HEK293 (cell line): ENCODE results near the gene CNOT4.

Source experiments
- CTCF ChIA-PET: fragments of 350-600 bp; formaldehyde crosslinking; extraction: SDS; loops from one replicate; lab custom pipeline; 2021; ENCODE audit warnings: antibody characterized with exemption; lab: Yijun Ruan, JAX
- POLR2A ChIA-PET: fragments of 300-600 bp; formaldehyde crosslinking; extraction: SDS; loops from one replicate; lab custom pipeline; 2020; ENCODE audit warnings: antibody characterized with exemption, inconsistent platforms; lab: Yijun Ruan, JAX
- H3K27ac ChIP-seq: fragments of 200-500 bp; sonication (Bioruptor generic); 2 replicates; pipeline ENCODE4 v1.5.1; 2014; ENCODE audit warnings: low read depth, low read length, control low read depth, inconsistent platforms; ENCODE audit errors: extremely low read depth
- H3K36me3 ChIP-seq, 2 experiments: fragments of 200-500 bp in 1 of 2; sonication (Bioruptor generic) in 1 of 2; 1 replicate in 1 of 2; 2 replicates in 1 of 2; pipeline ENCODE4 v1.5.1; 2014 to 2017; ENCODE audit warnings: inconsistent platforms in 2 of 2, low read length in 2 of 2; ENCODE audit not compliant: control insufficient read depth in 2 of 2, insufficient read depth in 1 of 2
- H3K4me1 ChIP-seq: fragments of 200-500 bp; sonication (Bioruptor generic); 2 replicates; pipeline ENCODE4 v1.5.1; 2014; ENCODE audit warnings: mild to moderate bottlenecking, low read length, inconsistent platforms; ENCODE audit not compliant: control insufficient read depth, insufficient read depth
- H3K4me3 ChIP-seq: 2 replicates; pipeline ENCODE4 v1.5.1; 2011; ENCODE audit warnings: low read depth, mild to moderate bottlenecking, control low read depth, low read length, moderate library complexity
- H3K9me3 ChIP-seq: fragments of 200-500 bp; sonication (Bioruptor generic); 2 replicates; pipeline ENCODE4 v1.5.1; 2014; ENCODE audit warnings: low read depth, low read length, inconsistent platforms; ENCODE audit not compliant: control insufficient read depth, insufficient read depth
- BCL11B ChIP-seq: fragments of 450-650 bp; formaldehyde crosslinking; IDR thresholded peaks from 2 replicates; pipeline ENCODE4 v1.5.1; 2016; ENCODE audit warnings: low read depth, missing biosample characterization, missing genetic modification characterization
- EGR2 ChIP-seq: fragments of 450-650 bp; formaldehyde crosslinking; IDR thresholded peaks from 2 replicates; pipeline ENCODE4 v1.5.1; 2016; ENCODE audit warnings: low read depth, missing biosample characterization, missing genetic modification characterization
- IKZF3 ChIP-seq: fragments of 450-650 bp; IDR thresholded peaks from 2 replicates; pipeline ENCODE4 v1.5.0; 2018; ENCODE audit warnings: missing biosample characterization, mild to moderate bottlenecking, missing genetic modification characterization, moderate library complexity
- KLF10 ChIP-seq: fragments of 450-650 bp; IDR thresholded peaks from 2 replicates; pipeline ENCODE4 v1.5.1; 2018; ENCODE audit warnings: missing biosample characterization, mild to moderate bottlenecking, missing genetic modification characterization
- MZF1 ChIP-seq: fragments of 450-650 bp; formaldehyde crosslinking; IDR thresholded peaks from 2 replicates; pipeline ENCODE4 v1.5.1; 2017; ENCODE audit warnings: missing biosample characterization, missing genetic modification characterization, borderline replicate concordance
- SCRT1 ChIP-seq: fragments of 450-650 bp; formaldehyde crosslinking; IDR thresholded peaks from 2 replicates; pipeline ENCODE4 v1.5.1; 2016; ENCODE audit warnings: missing biosample characterization, missing genetic modification characterization, borderline replicate concordance
- SCRT2 ChIP-seq: fragments of 450-650 bp; formaldehyde crosslinking; IDR thresholded peaks from 2 replicates; pipeline ENCODE4 v1.5.1; 2016; ENCODE audit warnings: missing biosample characterization, missing genetic modification characterization
- ZFHX2 ChIP-seq: fragments of 450-650 bp; formaldehyde crosslinking; conservative IDR thresholded peaks from 2 replicates; pipeline ENCODE4 v1.5.1; 2016; ENCODE audit warnings: missing biosample characterization, missing genetic modification characterization
- ZFP3 ChIP-seq: fragments of 450-650 bp; formaldehyde crosslinking; IDR thresholded peaks from 2 replicates; pipeline ENCODE4 v1.5.1; 2016; ENCODE audit warnings: low read depth, missing biosample characterization, missing genetic modification characterization
- ZNF174 ChIP-seq: fragments of 450-650 bp; formaldehyde crosslinking; IDR thresholded peaks from 2 replicates; pipeline ENCODE4 v1.5.0; 2017; ENCODE audit warnings: missing biosample characterization, mild to moderate bottlenecking, missing genetic modification characterization
- ZNF184 ChIP-seq: fragments of 450-650 bp; IDR thresholded peaks from 2 replicates; pipeline ENCODE4 v1.5.1; 2018; ENCODE audit warnings: missing biosample characterization, mild to moderate bottlenecking, missing genetic modification characterization
- ZNF366 ChIP-seq: fragments of 450-650 bp; formaldehyde crosslinking; conservative IDR thresholded peaks from 2 replicates; pipeline ENCODE4 v1.5.1; 2016; ENCODE audit warnings: missing biosample characterization, missing genetic modification characterization
- ZNF416 ChIP-seq: fragments of 450-650 bp; formaldehyde crosslinking; IDR thresholded peaks from 2 replicates; pipeline ENCODE4 v1.5.1; 2016; ENCODE audit warnings: missing biosample characterization, missing genetic modification characterization
- ZNF561 ChIP-seq: fragments of 450-650 bp; IDR thresholded peaks from 2 replicates; pipeline ENCODE4 v1.5.1; 2018; ENCODE audit warnings: missing biosample characterization, missing genetic modification characterization, borderline replicate concordance
- ZNF600 ChIP-seq: fragments of 450-650 bp; formaldehyde crosslinking; IDR thresholded peaks from 2 replicates; pipeline ENCODE4 v1.5.1; 2016; ENCODE audit warnings: missing biosample characterization, missing genetic modification characterization
- ZNF660 ChIP-seq: fragments of 450-650 bp; IDR thresholded peaks from 2 replicates; pipeline ENCODE4 v1.5.1; 2018; ENCODE audit warnings: missing biosample characterization, mild to moderate bottlenecking, missing genetic modification characterization
- TF ChIP-seq, protein P1 (sequence below): fragments of 450-650 bp; formaldehyde crosslinking; IDR thresholded peaks from 2 replicates; pipeline ENCODE4 v1.5.1; 2016; ENCODE audit warnings: missing biosample characterization, missing genetic modification characterization, low read depth
- TF ChIP-seq, protein P2 (sequence below): fragments of 450-650 bp; formaldehyde crosslinking; IDR thresholded peaks from 2 replicates; pipeline ENCODE4 v1.5.1; 2016; ENCODE audit warnings: missing biosample characterization, missing genetic modification characterization
- TF ChIP-seq, protein P3 (sequence below): fragments of 450-650 bp; formaldehyde crosslinking; IDR thresholded peaks from 2 replicates; pipeline ENCODE4 v1.5.1; 2016; ENCODE audit warnings: missing biosample characterization, missing genetic modification characterization, borderline replicate concordance
- TF ChIP-seq, protein P4 (sequence below): fragments of 450-650 bp; formaldehyde crosslinking; IDR thresholded peaks from 2 replicates; pipeline ENCODE4 v1.5.1; 2016; ENCODE audit warnings: missing biosample characterization, missing genetic modification characterization

CNOT4 gene

DNA sequence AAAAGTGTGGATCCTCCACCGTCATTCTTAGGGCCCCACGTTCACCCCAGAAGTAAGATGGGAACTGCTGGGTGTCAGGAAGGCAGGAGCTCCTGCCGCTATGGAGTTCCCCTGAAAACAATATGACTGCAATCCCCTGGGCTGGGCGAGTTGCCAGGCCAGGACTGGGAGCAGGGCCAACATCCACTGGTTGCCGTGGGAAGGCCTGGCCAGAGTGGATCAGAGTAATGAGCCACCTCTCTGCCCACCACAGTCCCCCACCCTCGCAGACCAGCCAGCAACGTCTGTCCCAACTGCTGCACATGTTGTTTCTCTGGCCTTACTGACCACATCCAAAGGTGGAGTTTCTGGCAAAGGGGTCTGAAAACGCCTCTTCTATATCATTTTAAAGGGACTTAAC is 189.6 kb downstream of the CNOT4 start:
- POLR2A ChIA-PET: no interaction called here
- Histone ChIP-seq H3K36me3 (no peaks in the 10 kb centered on the region), H3K4me3 (no peak overlapping the region), H3K4me1 (no peaks in the 10 kb centered on the region)
- CTCF ChIA-PET: interaction anchor here (0.7 to 1.0 kb wide), 2 partner anchors 15 to 550 kb away, joined by 3 read pairs; no protein-coding TSS in a partner anchor
- TF ChIP-seq MZF1 (tag by site-specific recombination): 0 out of 2 replicates have a peak, but pooled peaks have one; percentile 31
- TF ChIP-seq, protein P1, sequence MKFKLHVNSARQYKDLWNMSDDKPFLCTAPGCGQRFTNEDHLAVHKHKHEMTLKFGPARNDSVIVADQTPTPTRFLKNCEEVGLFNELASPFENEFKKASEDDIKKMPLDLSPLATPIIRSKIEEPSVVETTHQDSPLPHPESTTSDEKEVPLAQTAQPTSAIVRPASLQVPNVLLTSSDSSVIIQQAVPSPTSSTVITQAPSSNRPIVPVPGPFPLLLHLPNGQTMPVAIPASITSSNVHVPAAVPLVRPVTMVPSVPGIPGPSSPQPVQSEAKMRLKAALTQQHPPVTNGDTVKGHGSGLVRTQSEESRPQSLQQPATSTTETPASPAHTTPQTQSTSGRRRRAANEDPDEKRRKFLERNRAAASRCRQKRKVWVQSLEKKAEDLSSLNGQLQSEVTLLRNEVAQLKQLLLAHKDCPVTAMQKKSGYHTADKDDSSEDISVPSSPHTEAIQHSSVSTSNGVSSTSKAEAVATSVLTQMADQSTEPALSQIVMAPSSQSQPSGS (tag by site-specific recombination): no peak
- peak; percentile 58; the same call in 1 of the 2 replicates for TF ChIP-seq EGR2 (tag by site-specific recombination)
- TF ChIP-seq ZNF366 (tag by site-specific recombination): 0 out of 2 replicates have a peak, but pooled peaks have one; percentile 6
- no peak for TF ChIP-seq ZNF184
- no peak for TF ChIP-seq IKZF3 (tag by site-specific recombination)
- no peak for TF ChIP-seq ZNF174 (tag by site-specific recombination)
- TF ChIP-seq ZFP3 (tag by site-specific recombination): no peak
- no peak for TF ChIP-seq ZNF416 (tag by site-specific recombination)
- TF ChIP-seq BCL11B: no peak
- no peak for TF ChIP-seq KLF10 (tag by site-specific recombination)
- TF ChIP-seq, protein P2, sequence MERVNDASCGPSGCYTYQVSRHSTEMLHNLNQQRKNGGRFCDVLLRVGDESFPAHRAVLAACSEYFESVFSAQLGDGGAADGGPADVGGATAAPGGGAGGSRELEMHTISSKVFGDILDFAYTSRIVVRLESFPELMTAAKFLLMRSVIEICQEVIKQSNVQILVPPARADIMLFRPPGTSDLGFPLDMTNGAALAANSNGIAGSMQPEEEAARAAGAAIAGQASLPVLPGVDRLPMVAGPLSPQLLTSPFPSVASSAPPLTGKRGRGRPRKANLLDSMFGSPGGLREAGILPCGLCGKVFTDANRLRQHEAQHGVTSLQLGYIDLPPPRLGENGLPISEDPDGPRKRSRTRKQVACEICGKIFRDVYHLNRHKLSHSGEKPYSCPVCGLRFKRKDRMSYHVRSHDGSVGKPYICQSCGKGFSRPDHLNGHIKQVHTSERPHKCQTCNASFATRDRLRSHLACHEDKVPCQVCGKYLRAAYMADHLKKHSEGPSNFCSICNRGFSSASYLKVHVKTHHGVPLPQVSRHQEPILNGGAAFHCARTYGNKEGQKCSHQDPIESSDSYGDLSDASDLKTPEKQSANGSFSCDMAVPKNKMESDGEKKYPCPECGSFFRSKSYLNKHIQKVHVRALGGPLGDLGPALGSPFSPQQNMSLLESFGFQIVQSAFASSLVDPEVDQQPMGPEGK (tag by site-specific recombination): peak; percentile 39; the same call in 1 of the 2 replicates
- no peak for TF ChIP-seq ZNF561 (tag by site-specific recombination)
- TF ChIP-seq SCRT1 (tag by site-specific recombination): 0 out of 2 replicates have a peak, but pooled peaks have one; percentile 28
- TF ChIP-seq ZNF600 (tag by site-specific recombination): 0 out of 2 replicates have a peak, but pooled peaks have one; percentile 35
- peak; percentile 95 for TF ChIP-seq SCRT2
- TF ChIP-seq, protein P3, sequence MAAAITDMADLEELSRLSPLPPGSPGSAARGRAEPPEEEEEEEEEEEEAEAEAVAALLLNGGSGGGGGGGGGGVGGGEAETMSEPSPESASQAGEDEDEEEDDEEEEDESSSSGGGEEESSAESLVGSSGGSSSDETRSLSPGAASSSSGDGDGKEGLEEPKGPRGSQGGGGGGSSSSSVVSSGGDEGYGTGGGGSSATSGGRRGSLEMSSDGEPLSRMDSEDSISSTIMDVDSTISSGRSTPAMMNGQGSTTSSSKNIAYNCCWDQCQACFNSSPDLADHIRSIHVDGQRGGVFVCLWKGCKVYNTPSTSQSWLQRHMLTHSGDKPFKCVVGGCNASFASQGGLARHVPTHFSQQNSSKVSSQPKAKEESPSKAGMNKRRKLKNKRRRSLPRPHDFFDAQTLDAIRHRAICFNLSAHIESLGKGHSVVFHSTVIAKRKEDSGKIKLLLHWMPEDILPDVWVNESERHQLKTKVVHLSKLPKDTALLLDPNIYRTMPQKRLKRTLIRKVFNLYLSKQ: no peak
- TF ChIP-seq, protein P4, sequence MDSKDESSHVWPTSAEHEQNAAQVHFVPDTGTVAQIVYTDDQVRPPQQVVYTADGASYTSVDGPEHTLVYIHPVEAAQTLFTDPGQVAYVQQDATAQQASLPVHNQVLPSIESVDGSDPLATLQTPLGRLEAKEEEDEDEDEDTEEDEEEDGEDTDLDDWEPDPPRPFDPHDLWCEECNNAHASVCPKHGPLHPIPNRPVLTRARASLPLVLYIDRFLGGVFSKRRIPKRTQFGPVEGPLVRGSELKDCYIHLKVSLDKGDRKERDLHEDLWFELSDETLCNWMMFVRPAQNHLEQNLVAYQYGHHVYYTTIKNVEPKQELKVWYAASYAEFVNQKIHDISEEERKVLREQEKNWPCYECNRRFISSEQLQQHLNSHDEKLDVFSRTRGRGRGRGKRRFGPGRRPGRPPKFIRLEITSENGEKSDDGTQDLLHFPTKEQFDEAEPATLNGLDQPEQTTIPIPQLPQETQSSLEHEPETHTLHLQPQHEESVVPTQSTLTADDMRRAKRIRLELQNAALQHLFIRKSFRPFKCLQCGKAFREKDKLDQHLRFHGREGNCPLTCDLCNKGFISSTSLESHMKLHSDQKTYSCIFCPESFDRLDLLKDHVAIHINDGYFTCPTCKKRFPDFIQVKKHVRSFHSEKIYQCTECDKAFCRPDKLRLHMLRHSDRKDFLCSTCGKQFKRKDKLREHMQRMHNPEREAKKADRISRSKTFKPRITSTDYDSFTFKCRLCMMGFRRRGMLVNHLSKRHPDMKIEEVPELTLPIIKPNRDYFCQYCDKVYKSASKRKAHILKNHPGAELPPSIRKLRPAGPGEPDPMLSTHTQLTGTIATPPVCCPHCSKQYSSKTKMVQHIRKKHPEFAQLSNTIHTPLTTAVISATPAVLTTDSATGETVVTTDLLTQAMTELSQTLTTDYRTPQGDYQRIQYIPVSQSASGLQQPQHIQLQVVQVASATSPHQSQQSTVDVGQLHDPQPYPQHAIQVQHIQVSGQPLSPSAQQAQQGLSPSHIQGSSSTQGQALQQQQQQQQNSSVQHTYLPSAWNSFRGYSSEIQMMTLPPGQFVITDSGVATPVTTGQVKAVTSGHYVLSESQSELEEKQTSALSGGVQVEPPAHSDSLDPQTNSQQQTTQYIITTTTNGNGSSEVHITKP (tag by site-specific recombination): peak; percentile 16; the same call in 1 of the 2 replicates
- TF ChIP-seq ZNF660 (tag by site-specific recombination): 0 out of 2 replicates have a peak, but pooled peaks have one; percentile 24
- peak; percentile 81 for TF ChIP-seq ZFHX2
- TF ChIP-seq, all 188 proteins: peak for 10
- H3K9me3 ChIP-seq: no peaks in the 10 kb centered on the region
- H3K27ac ChIP-seq: no peak overlapping the region
